Stimulated activated CD8-positive, alpha-beta memory T cell treated with anti-CD3 and anti-CD28 coated beads, Interleukin-7, amount 100 ng/mL, for 24 hours (primary cell): ENCODE measurements around the gene TMEM132D.

Experiments used
- DNase-seq: peaks from one replicate; pipeline ENCODE4 v3.0.0-alpha.2; 2020; ENCODE audit warnings: low read depth

TMEM132D gene

GRCh38 chr12:129723260-129723659, 180.6 kb downstream of the TMEM132D start:
- no peak for DNase-seq

DNA sequence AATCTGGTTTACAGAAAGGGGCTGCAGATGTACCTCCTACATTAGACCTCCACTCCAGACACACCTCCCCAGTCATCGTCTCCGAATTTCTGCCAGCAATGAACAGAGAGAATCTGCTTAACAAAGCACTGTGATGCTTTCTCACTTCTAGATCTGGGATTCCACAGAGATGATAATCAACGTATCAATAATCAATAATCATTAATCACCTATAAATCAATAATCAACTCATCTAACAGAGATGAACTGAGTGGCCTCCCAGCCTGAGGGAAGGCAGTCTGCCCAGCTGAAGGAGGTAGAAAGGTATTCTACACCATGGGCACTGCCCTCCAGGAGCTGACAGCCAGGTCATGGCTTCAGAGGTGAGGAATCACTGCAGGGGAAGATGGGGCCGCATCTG, 183.2 kb downstream of the TMEM132D start:
- no peak for DNase-seq

GRCh38 chr12:129719416-129719815, 184.4 kb downstream of the TMEM132D start:
- no peak for DNase-seq

- DNase-seq: no peak
Observed at GRCh38 chr12:129717438-129717837, 186.4 kb downstream of the TMEM132D start.

GRCh38 chr12:129716825-129717224, 187.0 kb downstream of the TMEM132D start:
- no peak for DNase-seq

DNA sequence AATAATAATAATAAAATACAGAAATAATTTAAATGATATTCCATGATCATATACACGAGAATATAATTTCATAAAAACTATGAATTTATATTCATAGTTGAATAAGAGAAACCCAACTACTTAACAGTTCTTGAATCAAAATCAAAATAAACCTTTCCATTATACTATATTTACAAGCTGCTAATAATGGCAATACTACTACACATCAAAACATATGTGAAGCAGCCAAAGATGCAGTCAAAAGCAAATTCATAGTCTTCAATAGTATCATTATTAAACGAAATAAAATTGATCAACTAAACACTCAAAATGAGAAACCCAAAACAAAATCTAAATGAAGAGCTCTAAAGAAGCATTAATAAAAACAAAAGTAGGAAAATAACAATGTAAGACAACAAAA, 197.1 kb downstream of the TMEM132D start:
- no peak for DNase-seq

GRCh38 chr12:129704232-129704830, 199.5 kb downstream of the TMEM132D start:
- DNase-seq: no peak

GRCh38 chr12:129701631-129702101, 202.2 kb downstream of the TMEM132D start:
- no peak for DNase-seq

GRCh38 chr12:129700036-129700435, 203.8 kb downstream of the TMEM132D start:
- DNase-seq: no peak

GRCh38 chr12:129696926-129697325, 206.9 kb downstream of the TMEM132D start:
- DNase-seq: no peak

GRCh38 chr12:129696405-129696804, 207.4 kb downstream of the TMEM132D start:
- DNase-seq: no peak

- no peak for DNase-seq
Observed at GRCh38 chr12:129693731-129694130, 210.1 kb downstream of the TMEM132D start.

GRCh38 chr12:129687731-129688130, 216.1 kb downstream of the TMEM132D start:
- no peak for DNase-seq

GRCh38 chr12:129681830-129682229, 222.0 kb downstream of the TMEM132D start:
- no peak for DNase-seq

DNA sequence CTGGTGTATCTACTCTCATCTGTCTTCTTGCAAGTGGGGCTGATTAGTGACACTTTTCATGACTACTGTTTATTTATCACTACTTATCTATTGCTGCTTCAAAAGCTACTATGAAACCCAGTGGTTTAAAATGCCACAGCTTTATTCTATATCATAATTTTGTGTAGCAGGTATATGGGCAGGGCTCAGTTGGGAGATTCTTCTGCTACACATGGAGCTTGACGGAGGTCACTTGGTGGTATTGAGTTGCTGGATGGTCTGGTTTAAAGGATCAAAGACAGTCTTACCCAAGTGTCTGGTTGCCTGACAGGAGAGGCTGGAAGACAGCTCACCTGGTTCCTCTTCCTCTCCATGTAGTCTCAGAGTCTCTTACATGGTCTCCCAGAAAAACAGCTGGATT, 222.7 kb downstream of the TMEM132D start:
- no peak for DNase-seq

- DNase-seq: no peak
Observed at GRCh38 chr12:129676411-129676810, 227.4 kb downstream of the TMEM132D start.

DNA sequence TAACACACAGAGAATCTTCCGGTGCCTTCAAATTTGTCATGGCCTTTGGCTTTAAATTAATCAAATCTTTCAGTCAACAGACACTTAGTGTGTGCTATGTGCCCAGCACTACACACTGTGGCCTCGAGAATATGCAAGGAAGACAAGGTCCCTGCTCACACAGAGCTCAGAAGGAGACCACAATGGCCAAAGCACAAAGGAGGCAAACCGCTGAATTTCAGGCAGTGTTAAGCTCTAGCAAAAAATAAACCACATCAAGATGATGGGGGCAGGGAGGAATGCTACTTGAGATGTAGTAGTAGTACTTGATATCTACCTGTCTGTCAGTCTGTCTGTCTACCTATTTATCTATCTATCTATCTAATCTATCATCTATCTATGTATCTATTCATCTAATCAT, 227.9 kb downstream of the TMEM132D start:
- no peak for DNase-seq

DNA sequence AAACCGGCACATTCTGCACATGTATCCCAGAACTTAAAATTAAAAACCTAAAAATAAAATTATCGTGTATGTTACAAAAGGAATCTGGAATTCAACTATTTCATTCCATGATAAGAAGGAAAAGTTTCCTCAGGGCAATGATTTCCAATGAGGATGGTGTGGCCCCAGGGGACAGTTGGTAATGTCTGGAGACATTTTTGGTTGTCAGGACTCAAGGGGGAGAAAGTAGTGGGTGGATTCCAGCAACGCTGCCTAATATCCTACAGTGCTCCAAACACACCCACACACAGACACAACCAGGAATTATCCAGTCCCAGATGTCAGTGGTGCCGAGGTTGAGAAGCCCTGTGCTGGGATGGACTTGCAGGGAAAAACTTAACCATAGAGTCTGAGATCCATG, 228.3 kb downstream of the TMEM132D start:
- no peak for DNase-seq

DNA sequence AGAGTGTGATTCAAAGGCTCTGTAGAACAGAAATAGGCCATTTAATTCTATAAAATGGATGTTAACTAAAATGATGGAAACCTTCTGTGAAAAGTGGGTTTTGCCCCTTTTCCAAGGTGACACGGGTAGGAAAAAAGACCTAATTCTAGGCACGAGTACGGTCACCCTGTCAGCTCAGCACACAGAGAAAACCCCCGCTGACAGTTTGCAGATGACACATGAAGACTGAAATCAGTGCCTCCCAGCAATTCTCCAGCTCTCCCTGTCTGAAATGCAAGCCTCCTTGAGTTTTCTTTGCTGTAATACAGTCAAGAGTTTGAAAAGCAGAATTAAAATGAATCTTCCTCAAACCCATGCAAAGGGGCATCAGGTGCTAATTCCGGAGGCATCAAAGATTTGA, 230.0 kb downstream of the TMEM132D start:
- DNase-seq: no peak

DNA sequence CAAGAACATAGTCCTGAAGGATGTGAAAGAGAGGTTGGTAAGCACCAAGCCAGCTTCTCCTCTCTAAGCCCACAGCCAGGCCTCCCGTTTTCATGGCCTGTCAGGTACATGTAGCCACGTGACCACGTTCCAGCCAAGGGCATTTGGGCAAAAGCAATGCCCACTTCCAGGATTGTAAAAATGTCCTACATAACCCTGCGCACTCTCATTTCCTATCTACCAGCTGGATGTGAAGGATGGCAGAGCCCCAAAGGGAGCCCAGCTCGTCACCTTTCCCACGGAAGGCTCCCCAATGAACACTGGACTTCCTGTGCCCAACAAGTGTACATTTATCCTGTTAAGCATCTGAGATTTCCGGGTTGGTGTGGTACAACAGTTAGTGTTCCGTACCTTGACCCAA, 231.7 kb downstream of the TMEM132D start:
- DNase-seq: no peak

DNA sequence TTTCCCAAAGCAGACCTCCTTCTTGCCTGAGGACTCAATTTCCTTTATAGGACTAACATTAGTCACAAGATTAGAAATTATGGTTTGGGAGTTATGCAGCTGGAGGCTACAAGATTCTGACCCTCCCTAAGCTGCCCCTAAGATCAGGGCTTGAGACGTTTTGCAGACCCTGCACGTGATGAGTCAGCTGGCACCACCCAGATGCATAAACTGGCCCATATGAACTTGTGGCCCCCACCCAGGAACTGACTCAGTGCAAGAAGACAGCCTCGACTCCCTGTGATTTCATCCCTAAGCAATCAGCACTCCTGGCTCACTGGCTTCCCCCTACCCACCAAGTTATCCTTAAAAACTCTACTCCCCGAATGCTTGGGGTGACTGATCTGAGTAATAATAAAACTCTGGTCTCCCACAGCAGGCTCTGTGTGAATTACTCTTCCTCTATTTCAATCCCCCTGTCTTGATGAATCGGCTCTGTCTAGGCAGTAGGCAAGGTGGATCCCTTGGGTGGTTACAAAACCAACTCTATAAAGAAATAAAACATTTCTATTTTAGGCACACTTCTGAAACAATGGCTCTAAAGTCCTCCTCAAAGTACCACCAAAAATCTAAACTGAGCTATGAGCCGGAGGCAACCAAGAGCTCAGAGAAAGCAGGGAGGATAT, 233.4 kb downstream of the TMEM132D start:
- DNase-seq: no peak

GRCh38 chr12:129665414-129665813, 238.4 kb downstream of the TMEM132D start:
- no peak for DNase-seq

DNA sequence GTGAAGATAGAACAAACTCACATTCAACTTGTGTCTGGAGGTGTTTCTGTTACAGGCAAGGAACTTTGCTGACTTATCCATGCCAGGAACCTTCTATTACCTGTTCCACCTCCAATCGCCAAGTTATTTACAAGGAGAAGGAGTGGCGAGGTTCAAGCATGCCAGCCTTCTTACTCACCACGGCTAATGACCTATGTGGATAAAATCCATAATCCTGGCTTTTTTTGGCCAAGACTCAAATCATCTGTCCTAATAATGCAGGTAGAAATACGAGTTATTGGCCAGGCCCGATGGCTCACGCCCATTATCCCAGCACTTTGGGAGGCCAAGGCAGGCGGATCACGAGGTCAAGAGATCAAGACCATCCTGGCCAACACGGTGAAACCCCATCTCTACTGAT, 241.6 kb downstream of the TMEM132D start:
- DNase-seq: no peak

GRCh38 chr12:129660946-129661345, 242.9 kb downstream of the TMEM132D start:
- DNase-seq: no peak
